Thoracic aorta (tissue), 2 donors: ENCODE data around the gene ZNRD2. TPM values are rescaled to one million over a fixed set of nuclear protein-coding genes. Genes with fewer than 3 reads are reported as not detected.

Source experiments
- ATAC-seq: fragments of 150-250 bp; one replicate; pipeline ENCODE4 v1.8.0; 2017; ENCODE audit warnings: low read depth; ENCODE audit not compliant: insufficient number of reproducible peaks, low FRiP score
- DNase-seq: peaks from one replicate; pipeline ENCODE4 v3.0.0-alpha.2; 2020; ENCODE audit warnings: low spot score
- H3K27ac ChIP-seq, 2 donors: fragments of 200-600 bp; sonication (generic); 1 replicate in 1 of 2; 2 replicates in 1 of 2; pipeline ENCODE4 v1.5.1; 2016; ENCODE audit warnings: mild to moderate bottlenecking in 2 of 2, moderate library complexity in 2 of 2
- H3K27me3 ChIP-seq: fragments of 200-600 bp; sonication (generic); replicated peaks from 2 replicates; pipeline ENCODE4 v1.6.0; 2016; ENCODE audit warnings: mild to moderate bottlenecking; ENCODE audit not compliant: insufficient read depth
- H3K36me3 ChIP-seq: fragments of 200-600 bp; sonication (generic); one replicate; pipeline ENCODE4 v1.5.1; 2016
- H3K4me1 ChIP-seq, 2 donors: fragments of 200-600 bp; sonication (generic); 1 replicate in 1 of 2; 2 replicates in 1 of 2; pipeline versions ENCODE4 v1.5.1 to v1.6.0; 2016; ENCODE audit warnings: low read depth in 2 of 2, mild to moderate bottlenecking in 1 of 2; ENCODE audit not compliant: control insufficient read depth in 1 of 2
- H3K4me3 ChIP-seq: fragments of 200-600 bp; sonication (generic); 2 replicates; pipeline ENCODE4 v1.5.1; 2016; ENCODE audit warnings: mild to moderate bottlenecking
- H3K9me3 ChIP-seq: fragments of 200-600 bp; sonication (generic); 2 replicates; pipeline ENCODE4 v1.5.1; 2016
- total RNA-seq, 2 donors: library from RNA; depleted of rRNA; stranded (reverse); fragments of >200 nt; gene quantifications; one replicate each; pipeline versions ENCODE4 v1.1.0 to v1.2.3, GENCODE V29; 2016
- TF ChIP-seq, protein P1 (sequence below): fragments of 200-600 bp; sonication (generic); IDR thresholded peaks from one replicate; pipeline ENCODE4 v1.5.1; 2019; ENCODE audit warnings: antibody characterized with exemption

The ZNRD2 gene
- total RNA-seq, 2 donors from 2014 or later = 38.4 to 51.7 TPM

DNA sequence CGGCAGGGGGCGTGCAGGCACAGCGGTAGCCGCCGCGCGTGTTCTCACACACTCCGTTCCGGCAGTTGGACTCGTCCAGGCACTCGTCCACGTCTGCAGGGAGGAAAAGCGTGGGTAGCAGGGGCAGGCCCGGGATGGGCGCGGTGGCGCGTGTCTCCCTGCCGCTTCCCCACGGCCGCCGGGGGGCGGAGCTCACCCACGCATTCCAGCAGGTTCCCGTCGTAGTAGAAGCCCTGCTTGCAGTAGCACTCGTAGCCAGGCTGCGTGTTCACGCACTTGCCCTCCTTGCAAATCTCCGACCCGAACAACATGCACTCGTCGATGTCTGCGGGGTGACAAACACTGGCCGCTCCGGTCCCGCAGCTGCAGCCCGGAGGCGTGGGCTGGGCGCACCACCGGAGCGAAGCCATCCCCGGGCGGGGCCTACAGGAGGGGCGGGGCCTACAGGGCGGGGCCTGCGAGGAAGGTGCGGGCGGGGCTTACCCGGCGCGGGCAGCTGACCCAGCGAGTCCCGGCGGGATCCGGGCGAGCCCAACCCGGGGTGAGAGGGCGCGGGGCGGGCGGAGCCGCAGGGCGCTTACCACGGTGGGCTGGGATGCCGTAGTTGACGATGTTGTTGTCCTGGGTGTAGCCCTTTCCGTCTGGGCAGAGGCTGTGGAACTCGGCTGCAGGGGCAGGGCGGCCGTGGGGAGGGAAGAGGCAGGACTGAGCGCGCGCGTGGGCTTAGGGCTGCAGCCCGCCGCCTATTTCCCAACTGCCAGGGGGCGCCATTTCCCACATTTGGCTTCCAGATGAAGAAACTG, 29.8 kb upstream of the ZNRD2 start:
- DNase-seq (peak; percentile 59), ATAC-seq (peak; percentile 66)
- Histone ChIP-seq H3K27ac (peak overlapping the region; percentile 79), H3K4me1 (peaks cover 10 to 26% of the 10 kb centered on the region in 2 donors), H3K9me3 (no peaks in the 10 kb centered on the region), H3K4me3 (peak overlapping the region; percentile 71), H3K27me3 (no peaks in the 10 kb centered on the region), H3K36me3 (peaks cover 36% of the 10 kb centered on the region)
- TF ChIP-seq, protein P1, sequence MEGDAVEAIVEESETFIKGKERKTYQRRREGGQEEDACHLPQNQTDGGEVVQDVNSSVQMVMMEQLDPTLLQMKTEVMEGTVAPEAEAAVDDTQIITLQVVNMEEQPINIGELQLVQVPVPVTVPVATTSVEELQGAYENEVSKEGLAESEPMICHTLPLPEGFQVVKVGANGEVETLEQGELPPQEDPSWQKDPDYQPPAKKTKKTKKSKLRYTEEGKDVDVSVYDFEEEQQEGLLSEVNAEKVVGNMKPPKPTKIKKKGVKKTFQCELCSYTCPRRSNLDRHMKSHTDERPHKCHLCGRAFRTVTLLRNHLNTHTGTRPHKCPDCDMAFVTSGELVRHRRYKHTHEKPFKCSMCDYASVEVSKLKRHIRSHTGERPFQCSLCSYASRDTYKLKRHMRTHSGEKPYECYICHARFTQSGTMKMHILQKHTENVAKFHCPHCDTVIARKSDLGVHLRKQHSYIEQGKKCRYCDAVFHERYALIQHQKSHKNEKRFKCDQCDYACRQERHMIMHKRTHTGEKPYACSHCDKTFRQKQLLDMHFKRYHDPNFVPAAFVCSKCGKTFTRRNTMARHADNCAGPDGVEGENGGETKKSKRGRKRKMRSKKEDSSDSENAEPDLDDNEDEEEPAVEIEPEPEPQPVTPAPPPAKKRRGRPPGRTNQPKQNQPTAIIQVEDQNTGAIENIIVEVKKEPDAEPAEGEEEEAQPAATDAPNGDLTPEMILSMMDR = peak; percentile 77

DNA sequence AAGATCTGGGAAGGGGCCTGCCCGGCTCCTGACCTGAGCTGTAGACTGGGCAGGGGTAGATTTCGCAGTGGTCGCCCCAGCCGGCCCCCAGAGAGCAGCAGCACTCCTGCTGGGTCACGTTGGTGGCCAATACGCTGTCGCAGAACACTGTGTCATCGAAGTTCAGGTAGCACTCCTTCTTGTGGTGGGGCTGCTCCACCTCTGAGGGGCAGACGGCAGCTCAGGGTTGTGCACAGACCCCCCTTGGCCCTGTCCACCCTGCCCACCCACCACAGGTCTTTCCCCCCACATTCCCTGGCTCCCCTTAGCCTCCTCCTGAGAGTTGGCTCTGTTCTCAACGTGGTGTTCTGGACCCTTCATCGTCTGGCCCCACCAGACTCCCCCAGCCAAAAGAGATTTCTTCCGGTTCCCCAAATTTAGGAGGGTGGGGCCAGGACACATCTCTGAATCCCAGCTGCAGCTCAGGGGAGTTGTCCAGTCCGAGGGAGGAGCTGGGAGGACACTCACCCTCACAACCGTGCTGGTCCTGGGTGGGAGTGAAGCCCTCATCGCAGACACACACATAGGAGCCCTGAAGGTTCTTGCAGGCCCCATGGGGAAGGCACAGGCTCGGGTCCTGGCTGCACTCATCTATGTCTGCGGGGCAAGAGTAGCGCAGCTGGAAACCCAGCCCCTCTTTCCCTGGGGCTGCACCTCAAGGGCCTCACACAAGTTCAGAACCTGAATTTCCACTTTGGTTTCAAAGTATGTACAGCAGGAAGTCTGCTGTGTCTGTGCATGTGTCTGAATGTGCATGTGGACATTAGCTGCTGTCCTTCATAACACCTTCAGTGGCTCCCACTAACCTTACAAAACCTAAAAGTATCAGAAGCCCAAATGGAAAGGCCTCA, 28.9 kb upstream of the ZNRD2 start:
- H3K4me1 ChIP-seq = peaks cover 10 to 26% of the 10 kb centered on the region in 2 donors
- H3K9me3 ChIP-seq = no peaks in the 10 kb centered on the region
- ATAC-seq (no peak), DNase-seq (no peak)
- peak overlapping the region; percentile 71 for H3K4me3 ChIP-seq
- TF ChIP-seq, protein P1 = no peak
- peaks cover 38% of the 10 kb centered on the region for H3K36me3 ChIP-seq
- peak overlapping the region; percentile 79 for H3K27ac ChIP-seq
- no peaks in the 10 kb centered on the region for H3K27me3 ChIP-seq

DNA sequence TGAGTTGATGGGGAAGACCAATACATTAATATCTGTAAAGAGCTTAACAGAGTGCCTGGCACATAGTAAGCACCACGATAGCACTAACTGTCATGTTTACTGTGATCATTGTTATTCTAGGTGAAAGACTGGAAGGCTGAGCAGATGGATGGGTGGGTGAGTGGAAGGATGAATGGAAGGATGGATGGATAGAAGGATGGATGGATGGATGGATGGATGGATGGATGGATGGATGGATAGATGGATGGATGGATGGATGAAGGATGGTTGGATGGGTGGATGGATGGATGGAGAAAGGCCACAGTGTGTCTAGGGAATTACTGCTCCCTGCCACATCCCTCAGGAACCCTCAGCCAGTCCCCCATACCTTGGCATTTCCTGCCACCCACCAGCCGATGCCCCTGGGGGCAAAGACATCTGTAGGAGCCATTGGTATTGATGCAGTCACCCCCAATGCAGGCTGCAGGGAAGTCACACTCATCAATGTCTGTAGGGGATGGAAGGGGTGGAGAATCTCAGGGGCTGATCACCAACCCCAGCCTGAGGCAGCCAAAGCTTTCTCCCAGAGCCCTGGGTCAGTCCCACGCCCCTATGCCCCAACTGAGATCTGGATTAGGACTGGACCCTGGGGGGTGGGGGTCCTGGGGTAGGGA, 27.4 kb upstream of the ZNRD2 start:
- TF ChIP-seq, protein P1 = no peak
- Histone ChIP-seq H3K4me1 (peaks cover 10 to 26% of the 10 kb centered on the region in 2 donors), H3K36me3 (peaks cover 46% of the 10 kb centered on the region), H3K4me3 (no peak overlapping the region), H3K27me3 (no peaks in the 10 kb centered on the region), H3K27ac (peak overlapping the region in 1 of 2 donors; percentile 22), H3K9me3 (no peaks in the 10 kb centered on the region)
- no peak for DNase-seq
- no peak for ATAC-seq

DNA sequence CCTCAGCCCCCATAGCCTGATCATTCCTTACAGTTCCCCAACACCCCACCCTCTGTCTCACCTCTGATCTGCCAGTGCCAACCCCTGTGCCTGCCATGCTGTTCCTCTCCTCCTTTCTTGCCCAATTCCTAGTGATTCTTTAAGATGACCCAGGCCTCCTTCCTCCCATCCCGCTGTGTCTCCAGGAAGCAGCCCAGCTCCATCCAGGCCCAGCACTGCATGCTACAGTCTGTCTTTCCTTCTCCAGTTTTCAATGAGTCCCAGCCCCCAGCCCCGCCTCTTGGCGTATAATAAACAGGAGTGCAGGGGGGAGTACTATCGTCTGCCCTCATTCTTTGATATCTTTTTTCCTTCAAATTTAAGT, 24.4 kb upstream of the ZNRD2 start:
- Histone ChIP-seq H3K4me3 (no peak overlapping the region), H3K36me3 (peaks cover 47% of the 10 kb centered on the region), H3K27ac (no peak overlapping the region), H3K27me3 (no peaks in the 10 kb centered on the region), H3K9me3 (no peaks in the 10 kb centered on the region), H3K4me1 (peaks cover 8 to 13% of the 10 kb centered on the region in 2 donors)
- no peak for DNase-seq
- ATAC-seq = no peak
- TF ChIP-seq, protein P1 = no peak
